Psoas muscle (tissue), 8 donors: Measurements from ENCODE around the gene SSB. TPM values are rescaled to one million over a fixed set of nuclear protein-coding genes. Genes with fewer than 3 reads are reported as not detected.
"Not testable (repeated sequence)": the region's sequence is repeated elsewhere in the genome, so short reads cannot be mapped to it uniquely, and the experiment has no call there.

ENCODE experiments used
- ATAC-seq, 4 donors: fragments of 200-7000 bp; cut with Tn5 transposase; one replicate each; pipeline ENCODE4 v1.9.1; 2020; ENCODE audit warnings: moderate library complexity in 3 of 4, mild to moderate bottlenecking in 2 of 4
- DNase-seq, 2 donors: peaks; one replicate each; pipeline ENCODE4 v3.0.0-alpha.2; 2020
- H3K27ac ChIP-seq: fragments of 200-600 bp; one replicate; pipeline ENCODE4 v1.8.0; 2022
- H3K27me3 ChIP-seq, 3 donors: fragments of 200-600 bp in 1 of 3; one replicate each; pipeline versions ENCODE4 v1.6.1 to v1.8.0; 2013 to 2022; ENCODE audit warnings: low read length in 2 of 3, mild to moderate bottlenecking in 2 of 3, moderate library complexity in 1 of 3; ENCODE audit not compliant: insufficient read depth in 3 of 3
- H3K36me3 ChIP-seq, 2 donors: fragments of 200-600 bp in 1 of 2; one replicate each; pipeline versions ENCODE4 v1.6.1 to v1.8.0; 2013 to 2022; ENCODE audit warnings: low read depth in 1 of 2, mild to moderate bottlenecking in 1 of 2, moderate library complexity in 1 of 2; ENCODE audit not compliant: insufficient read depth in 1 of 2
- H3K4me1 ChIP-seq: fragments of 200-600 bp; one replicate; pipeline ENCODE4 v1.8.0; 2022
- H3K4me3 ChIP-seq: fragments of 200-600 bp; one replicate; pipeline ENCODE4 v1.8.0; 2022; ENCODE audit warnings: mild to moderate bottlenecking
- H3K9me3 ChIP-seq: fragments of 200-600 bp; one replicate; pipeline ENCODE4 v1.8.0; 2022
- WGBS, 3 donors: extraction: QIAGEN DNeasy Blood & Tissue Kit; methylation state at CpG; one replicate each; pipeline versions ENCODE4 v1.1.6 to v1.1.7; 2013; 5-methylcytosine and 5-hydroxymethylcytosine counted together
- intact Hi-C, 2 donors: fragments of 100-400 bp; cut with DNase I; formaldehyde crosslinking; loops; one replicate each; pipeline versions ENCODE4 v1.11.0 to v1.14.2; 2022
- polyA plus RNA-seq, 3 donors: library from polyadenylated mRNA; stranded (reverse); fragments of 200-250 nt; gene quantifications; one replicate each; pipeline ENCODE4 v1.2.3, GENCODE V29; 2013
- total RNA-seq, 4 donors: library from RNA; stranded (reverse); fragmentation: NEBNext Ultra II Directional in 2 of 4; extraction: Animal tissue kit (Norgen Biotek cat#: 25700) in 2 of 4; gene quantifications; one replicate each; pipeline versions ENCODE4 v1.2.1 to v1.2.4, GENCODE V29; 2021 to 2023
- TF ChIP-seq, protein P1 (sequence below): fragments of 200-600 bp; IDR thresholded peaks from one replicate; pipeline ENCODE4 v1.8.0; 2022; ENCODE audit warnings: antibody characterized with exemption
- donor health status: healthy with polysubstance abuse.
- donor health status: DM: no; HTN: no; CAD: no; lungs with moderate emphysema.
- donor health status: Bipolar disorder and iron deficiency.
- donor health status: healthy.
- donor health status: DM: yes; HTN: yes; CAD: no.
- donor health status: DM: no; HTN: no; CAD: no.
- donor health status: DM: no; HTN: no; CAD: no.
- donor health status: DM: yes; HTN: yes; CAD: no.

SSB gene
- total and polyA plus RNA-seq, 7 donors = 37.9 to 120 (median 56.7) TPM

DNA sequence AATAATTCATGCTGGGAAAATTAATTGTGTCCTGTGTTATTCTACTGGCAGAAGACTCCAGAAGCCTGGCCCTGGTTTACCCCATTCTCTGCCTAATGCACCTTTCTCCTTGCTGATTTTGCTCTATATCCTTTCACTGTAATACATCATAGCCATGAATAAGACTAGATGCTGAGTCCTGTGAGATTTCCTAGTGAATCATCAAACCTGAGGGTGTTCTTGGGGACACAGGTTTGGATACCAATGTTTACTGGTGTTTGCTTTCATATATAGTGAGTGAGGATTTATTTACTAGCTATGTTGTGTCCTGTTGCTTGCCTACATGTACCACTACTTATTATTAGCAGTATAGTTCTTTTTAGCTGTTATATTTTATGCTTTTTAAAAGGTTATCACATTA, 19.6 kb downstream of the SSB start:
- Histone ChIP-seq H3K27me3 (no peaks in the 10 kb centered on the region), H3K27ac (peak overlapping the region; percentile 3), H3K4me1 (peaks cover 19% of the 10 kb centered on the region), H3K9me3 (no peaks in the 10 kb centered on the region), H3K36me3 (peaks cover 2 to 82% of the 10 kb centered on the region in 2 donors), H3K4me3 (no peak overlapping the region)
- intact Hi-C loops = no loop called here
- no peak for DNase-seq
- peak; percentile 24 to 60 (median 40) for ATAC-seq
- TF ChIP-seq, protein P1, sequence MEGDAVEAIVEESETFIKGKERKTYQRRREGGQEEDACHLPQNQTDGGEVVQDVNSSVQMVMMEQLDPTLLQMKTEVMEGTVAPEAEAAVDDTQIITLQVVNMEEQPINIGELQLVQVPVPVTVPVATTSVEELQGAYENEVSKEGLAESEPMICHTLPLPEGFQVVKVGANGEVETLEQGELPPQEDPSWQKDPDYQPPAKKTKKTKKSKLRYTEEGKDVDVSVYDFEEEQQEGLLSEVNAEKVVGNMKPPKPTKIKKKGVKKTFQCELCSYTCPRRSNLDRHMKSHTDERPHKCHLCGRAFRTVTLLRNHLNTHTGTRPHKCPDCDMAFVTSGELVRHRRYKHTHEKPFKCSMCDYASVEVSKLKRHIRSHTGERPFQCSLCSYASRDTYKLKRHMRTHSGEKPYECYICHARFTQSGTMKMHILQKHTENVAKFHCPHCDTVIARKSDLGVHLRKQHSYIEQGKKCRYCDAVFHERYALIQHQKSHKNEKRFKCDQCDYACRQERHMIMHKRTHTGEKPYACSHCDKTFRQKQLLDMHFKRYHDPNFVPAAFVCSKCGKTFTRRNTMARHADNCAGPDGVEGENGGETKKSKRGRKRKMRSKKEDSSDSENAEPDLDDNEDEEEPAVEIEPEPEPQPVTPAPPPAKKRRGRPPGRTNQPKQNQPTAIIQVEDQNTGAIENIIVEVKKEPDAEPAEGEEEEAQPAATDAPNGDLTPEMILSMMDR = no peak

DNA sequence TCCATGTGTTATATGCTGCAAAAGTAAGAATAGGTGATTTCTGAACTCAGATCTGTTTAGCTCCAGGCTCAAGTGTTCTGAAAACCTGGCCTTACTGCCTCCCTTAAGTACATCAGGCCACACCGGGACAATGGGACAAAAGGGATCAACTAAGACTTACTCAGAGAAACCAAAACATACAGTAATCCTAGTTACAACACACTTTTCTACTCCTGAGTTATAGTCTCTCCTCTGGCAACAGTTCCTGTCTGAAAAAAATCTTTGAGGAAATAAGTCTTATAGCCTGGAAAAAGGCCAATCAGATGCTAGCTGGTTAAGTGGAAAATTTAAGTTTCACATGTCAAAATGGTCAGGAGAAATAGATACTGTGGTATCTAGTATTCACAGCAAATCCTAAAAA, 20.4 kb downstream of the SSB start:
- H3K4me1 ChIP-seq = peaks cover 27% of the 10 kb centered on the region
- TF ChIP-seq, protein P1 = no peak
- no peak overlapping the region for H3K27ac ChIP-seq
- no peak overlapping the region for H3K4me3 ChIP-seq
- H3K27me3 ChIP-seq = no peaks in the 10 kb centered on the region
- DNase-seq (no peak), ATAC-seq (no peak)
- 72 to 79% (median 79%) methylated on average over 1 of the region's 1 CpG for WGBS, 3 donors
- intact Hi-C loops = no loop called here
- H3K36me3 ChIP-seq = peaks cover 2 to 74% of the 10 kb centered on the region in 2 donors
- H3K9me3 ChIP-seq = no peaks in the 10 kb centered on the region

DNA sequence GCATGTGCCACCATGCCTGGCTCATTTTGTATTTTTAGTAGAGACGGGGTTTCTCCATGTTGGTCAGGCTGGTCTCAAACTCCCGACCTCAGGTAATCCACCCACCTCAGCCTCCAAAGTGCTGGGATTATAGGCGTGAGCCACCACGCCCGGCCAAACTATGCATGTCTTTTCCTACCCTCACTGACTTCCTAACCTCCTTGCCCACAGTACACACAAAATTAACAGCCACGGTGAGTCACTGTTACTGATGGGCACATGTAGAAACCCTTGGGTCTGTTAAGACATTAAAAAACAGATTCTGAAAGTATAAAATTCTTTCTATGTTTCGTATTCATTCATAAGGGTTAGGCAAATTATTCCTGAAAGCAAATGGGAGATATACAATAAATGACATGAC, 21.4 kb downstream of the SSB start:
- intact Hi-C loops, H3K9me3 ChIP-seq: not testable (repeated sequence)

DNA sequence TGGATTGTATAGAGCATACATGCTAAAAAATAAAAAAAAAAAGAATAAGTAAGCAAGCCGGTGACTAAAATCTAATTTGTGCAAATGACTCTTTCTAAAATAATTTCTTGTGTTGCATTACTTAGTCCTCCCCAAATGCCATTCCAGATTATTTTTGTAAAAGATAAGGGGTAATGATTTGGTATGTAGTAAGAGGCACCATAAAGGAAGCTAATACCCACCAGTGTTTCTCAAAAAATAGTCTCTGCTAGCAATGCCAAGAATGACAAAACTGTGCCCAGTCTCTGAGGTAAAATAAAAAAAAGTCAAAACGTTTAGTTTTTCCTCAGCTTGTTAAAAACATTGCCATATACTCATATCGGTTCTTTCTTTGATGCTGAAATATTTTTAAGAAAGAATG, 23.4 kb downstream of the SSB start:
- Histone ChIP-seq H3K4me3 (peak overlapping the region; percentile 88), H3K27ac (no peak overlapping the region), H3K9me3 (no peaks in the 10 kb centered on the region), H3K36me3 (peaks cover 2 to 44% of the 10 kb centered on the region in 2 donors), H3K4me1 (peaks cover 30% of the 10 kb centered on the region), H3K27me3 (no peaks in the 10 kb centered on the region)
- 64 to 77% (median 65%) methylated on average over 3 of the region's 3 CpGs for WGBS, 3 donors
- ATAC-seq (no peak), DNase-seq (no peak)
- intact Hi-C loops = no loop called here
- TF ChIP-seq, protein P1 = no peak

More for the DNA sequence above, 21.4 kb downstream of the SSB start:
- not testable (repeated sequence) for H3K27ac ChIP-seq, H3K27me3 ChIP-seq, ATAC-seq, DNase-seq, H3K4me3 ChIP-seq
- 82 to 89% (median 86%) methylated on average over 7 of the region's 7 CpGs for WGBS, 3 donors
- Histone ChIP-seq H3K4me1 (peaks cover 27% of the 10 kb centered on the region), H3K36me3 (peaks cover 2 to 64% of the 10 kb centered on the region in 2 donors)

DNA sequence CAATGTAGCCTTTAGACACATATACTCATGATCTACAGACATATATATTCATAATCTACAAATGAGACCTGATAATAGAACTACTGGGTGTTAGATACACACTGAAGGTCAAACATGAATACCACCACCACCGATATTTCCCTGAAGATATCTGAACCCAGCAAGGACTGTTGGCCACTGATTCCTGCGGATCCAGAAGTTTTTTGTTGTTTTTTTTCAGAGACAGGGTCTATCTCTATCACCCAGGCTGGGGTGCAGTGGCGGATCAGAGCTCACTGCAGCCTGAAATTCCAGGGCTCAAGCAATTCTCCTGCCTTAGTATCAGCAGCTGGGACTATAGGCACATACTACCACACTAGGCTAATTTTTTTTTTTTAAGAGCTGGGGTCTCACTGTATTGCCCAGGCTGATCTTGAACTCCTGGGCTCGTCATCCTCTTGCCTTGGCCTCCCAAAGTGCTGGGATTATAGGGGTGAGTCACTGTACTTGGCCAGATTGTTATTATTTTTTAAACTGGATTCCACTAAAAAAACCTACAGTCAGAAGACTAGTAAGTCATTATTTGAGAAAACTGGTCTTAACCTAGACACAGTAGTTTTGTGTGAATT, 24.2 kb downstream of the SSB start:
- Histone ChIP-seq H3K27me3 (no peaks in the 10 kb centered on the region), H3K36me3 (peaks cover 2 to 36% of the 10 kb centered on the region in 2 donors), H3K9me3 (no peaks in the 10 kb centered on the region), H3K27ac (peak overlapping the region; percentile 98), H3K4me3 (peak overlapping the region; percentile 88), H3K4me1 (peaks cover 29% of the 10 kb centered on the region)
- TF ChIP-seq, protein P1 = no peak
- no peak for ATAC-seq
- DNase-seq = no peak
- intact Hi-C loops = no loop called here
- 82 to 90% (median 84%) methylated on average over 4 of the region's 4 CpGs for WGBS, 3 donors
